Tibial nerve (tissue), 4 donors: ENCODE results near the gene GUCA1C.

Source experiments
- EP300 ChIP-seq, 2 donors: sonication (generic); formaldehyde crosslinking; IDR thresholded peaks; one replicate each; pipeline ENCODE4 v1.6.1; 2017; ENCODE audit warnings: antibody characterized with exemption in 2 of 2, mild to moderate bottlenecking in 1 of 2
- TF ChIP-seq, protein P1 (sequence below), 5 experiments: fragments of 200-600 bp in 3 of 5; fragments of 450-650 bp in 2 of 5; sonication (generic) in 3 of 5; IDR thresholded peaks; one replicate each; pipeline ENCODE4 v1.5.1; 2016 to 2019; ENCODE audit warnings: antibody characterized with exemption in 5 of 5, mild to moderate bottlenecking in 3 of 5, moderate library complexity in 2 of 5

DNA sequence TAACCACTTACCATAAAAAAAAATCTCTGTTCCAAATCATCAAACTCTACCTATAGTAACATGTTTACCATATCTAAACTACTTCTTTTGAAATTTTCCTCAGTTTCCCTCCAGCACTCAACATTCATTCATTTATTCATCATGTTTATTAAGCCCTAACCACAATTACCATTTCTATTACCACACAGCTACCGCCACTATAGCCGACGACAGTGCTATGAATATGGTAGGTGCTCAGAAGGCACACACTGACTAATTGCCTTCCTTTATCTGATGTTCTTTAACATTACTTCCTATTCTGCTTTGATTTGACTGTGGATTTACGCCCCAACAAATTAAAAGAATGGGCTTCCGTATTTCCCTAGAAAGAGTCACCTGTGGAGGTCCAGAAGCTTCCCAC is 43.9 kb downstream of the GUCA1C start:
- TF ChIP-seq, protein P1, sequence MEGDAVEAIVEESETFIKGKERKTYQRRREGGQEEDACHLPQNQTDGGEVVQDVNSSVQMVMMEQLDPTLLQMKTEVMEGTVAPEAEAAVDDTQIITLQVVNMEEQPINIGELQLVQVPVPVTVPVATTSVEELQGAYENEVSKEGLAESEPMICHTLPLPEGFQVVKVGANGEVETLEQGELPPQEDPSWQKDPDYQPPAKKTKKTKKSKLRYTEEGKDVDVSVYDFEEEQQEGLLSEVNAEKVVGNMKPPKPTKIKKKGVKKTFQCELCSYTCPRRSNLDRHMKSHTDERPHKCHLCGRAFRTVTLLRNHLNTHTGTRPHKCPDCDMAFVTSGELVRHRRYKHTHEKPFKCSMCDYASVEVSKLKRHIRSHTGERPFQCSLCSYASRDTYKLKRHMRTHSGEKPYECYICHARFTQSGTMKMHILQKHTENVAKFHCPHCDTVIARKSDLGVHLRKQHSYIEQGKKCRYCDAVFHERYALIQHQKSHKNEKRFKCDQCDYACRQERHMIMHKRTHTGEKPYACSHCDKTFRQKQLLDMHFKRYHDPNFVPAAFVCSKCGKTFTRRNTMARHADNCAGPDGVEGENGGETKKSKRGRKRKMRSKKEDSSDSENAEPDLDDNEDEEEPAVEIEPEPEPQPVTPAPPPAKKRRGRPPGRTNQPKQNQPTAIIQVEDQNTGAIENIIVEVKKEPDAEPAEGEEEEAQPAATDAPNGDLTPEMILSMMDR (IDR thresholded peaks at IDR 0.05), result no peak
- no peak for TF ChIP-seq EP300 (IDR thresholded peaks at IDR 0.05)
